ENCODE data around the gene PDLIM5.
A peak's percentile ranks its signal among the peaks of the same experiment; 100 is the strongest.

The PDLIM5 gene

GRCh38 chr4:94537921-94538628 lies 86.3 kb downstream of the PDLIM5 start:
- Histone ChIP-seq H3K4ac (ENCODE audit: low read depth in 1 of 2, low read length in 2 of 2) (no peak overlapping the region), H4K91ac (ENCODE audit: low read length) (no peak overlapping the region), H2BK5ac (ENCODE audit: low read depth, low read length, poor library complexity, severe bottlenecking) (no peak overlapping the region), H4K8ac (ENCODE audit: low read length) (no peak overlapping the region), H3K27ac (ENCODE audit: low read length, poor library complexity, severe bottlenecking) (no peak overlapping the region), H3K4me2 (ENCODE audit: low read length, poor library complexity, severe bottlenecking) (no peak overlapping the region), H3K36me3 (ENCODE audit: control insufficient read depth in 1 of 2, insufficient read depth in 2 of 2, low read depth in 1 of 2, low read length in 2 of 2) (peaks cover 0 to 4% of the 10 kb centered on the region in 2 experiments), H3K4me1 (ENCODE audit: control insufficient read depth, insufficient read depth, low read depth, low read length) (peaks cover 2% of the 10 kb centered on the region), H2BK120ac (ENCODE audit: low read depth, low read length) (no peak overlapping the region), H3K18ac (ENCODE audit: low read depth in 1 of 2, low read length in 2 of 2) (no peak overlapping the region), H3K4me3 (ENCODE audit: insufficient read depth in 1 of 2, low read depth in 1 of 2, low read length in 2 of 2) (no peak overlapping the region), H3K79me1 (replicated peaks; ENCODE audit: low read length, poor library complexity, severe bottlenecking) (peaks cover 20% of the 10 kb centered on the region), H2BK12ac (ENCODE audit: low read length in 2 of 2) (no peak overlapping the region), H3K9me3 (ENCODE audit: control insufficient read depth, low read length) (no peaks in the 10 kb centered on the region), H3K9ac (ENCODE audit: low read length) (no peak overlapping the region), H3K27me3 (ENCODE audit: control insufficient read depth in 1 of 2, insufficient read depth in 1 of 2, low read length in 2 of 2) (no peaks in the 10 kb centered on the region), H2AFZ (ENCODE audit: low read depth, low read length) (no peak overlapping the region), H3K14ac (ENCODE audit: low read length in 2 of 2) (no peak overlapping the region), H3K23ac (ENCODE audit: low read length in 2 of 2) (no peak overlapping the region), H2BK15ac (ENCODE audit: low read depth, poor library complexity, severe bottlenecking) (no peak overlapping the region), H2AK5ac (ENCODE audit: low read length, severe bottlenecking) (no peak overlapping the region)
- DNase-seq: no peak
- no CpG with 5 or more reads among the region's 3 CpGs for WGBS

GRCh38 chr4:94540476-94540875 lies 88.7 kb downstream of the PDLIM5 start:
- no peaks in the 10 kb centered on the region for H3K9me3 ChIP-seq (ENCODE audit: control insufficient read depth, low read length)
- H3K4me2 ChIP-seq (ENCODE audit: low read length, poor library complexity, severe bottlenecking): no peak overlapping the region
- H3K27me3 ChIP-seq (ENCODE audit: control insufficient read depth in 1 of 2, insufficient read depth in 1 of 2, low read length in 2 of 2): no peaks in the 10 kb centered on the region
- no peak overlapping the region for H2BK12ac ChIP-seq (ENCODE audit: low read length in 2 of 2)
- H4K91ac ChIP-seq (ENCODE audit: low read length): no peak overlapping the region
- H2BK15ac ChIP-seq (ENCODE audit: low read depth, poor library complexity, severe bottlenecking): no peak overlapping the region
- H3K9ac ChIP-seq (ENCODE audit: low read length): no peak overlapping the region
- no peak overlapping the region for H2BK5ac ChIP-seq (ENCODE audit: low read depth, low read length, poor library complexity, severe bottlenecking)
- H3K4me1 ChIP-seq (ENCODE audit: control insufficient read depth, insufficient read depth, low read depth, low read length): peaks cover 2% of the 10 kb centered on the region
- H4K8ac ChIP-seq (ENCODE audit: low read length): no peak overlapping the region
- H3K4me3 ChIP-seq (ENCODE audit: insufficient read depth in 1 of 2, low read depth in 1 of 2, low read length in 2 of 2): no peak overlapping the region
- peaks cover 0 to 4% of the 10 kb centered on the region in 2 experiments for H3K36me3 ChIP-seq (ENCODE audit: control insufficient read depth in 1 of 2, insufficient read depth in 2 of 2, low read depth in 1 of 2, low read length in 2 of 2)
- peaks cover 16% of the 10 kb centered on the region for H3K79me1 ChIP-seq (replicated peaks; ENCODE audit: low read length, poor library complexity, severe bottlenecking)
- WGBS: 98% methylated on average over 1 of the region's 1 CpG
- no peak overlapping the region for H2AFZ ChIP-seq (ENCODE audit: low read depth, low read length)
- H3K27ac ChIP-seq (ENCODE audit: low read length, poor library complexity, severe bottlenecking): no peak overlapping the region
- no peak overlapping the region for H3K18ac ChIP-seq (ENCODE audit: low read depth in 1 of 2, low read length in 2 of 2)
- no peak overlapping the region for H2BK120ac ChIP-seq (ENCODE audit: low read depth, low read length)
- H3K23ac ChIP-seq (ENCODE audit: low read length in 2 of 2): no peak overlapping the region
- H3K4ac ChIP-seq (ENCODE audit: low read depth in 1 of 2, low read length in 2 of 2): no peak overlapping the region
- H2AK5ac ChIP-seq (ENCODE audit: low read length, severe bottlenecking): no peak overlapping the region
- no peak overlapping the region for H3K14ac ChIP-seq (ENCODE audit: low read length in 2 of 2)
- DNase-seq: no peak

GRCh38 chr4:94544811-94545210 lies 93.1 kb downstream of the PDLIM5 start:
- H3K36me3 ChIP-seq (ENCODE audit: control insufficient read depth in 1 of 2, insufficient read depth in 2 of 2, low read depth in 1 of 2, low read length in 2 of 2): peaks cover 0 to 4% of the 10 kb centered on the region in 2 experiments

GRCh38 chr4:94545296-94545695 lies 93.6 kb downstream of the PDLIM5 start:
- no CpG with 5 or more reads among the region's 2 CpGs for WGBS

More at GRCh38 chr4:94544811-94545210, 93.1 kb downstream of the PDLIM5 start:
- Histone ChIP-seq H3K9ac (ENCODE audit: low read length) (peak overlapping the region; percentile 59), H4K8ac (ENCODE audit: low read length) (no peak overlapping the region), H3K14ac (ENCODE audit: low read length in 2 of 2) (peak overlapping the region in 1 of 2 experiments; percentile 22), H3K23ac (ENCODE audit: low read length in 2 of 2) (no peak overlapping the region), H4K91ac (ENCODE audit: low read length) (no peak overlapping the region), H3K27ac (ENCODE audit: low read length, poor library complexity, severe bottlenecking) (peak overlapping the region; percentile 17), H2BK15ac (ENCODE audit: low read depth, poor library complexity, severe bottlenecking) (no peak overlapping the region), H3K4ac (ENCODE audit: low read depth in 1 of 2, low read length in 2 of 2) (no peak overlapping the region), H3K18ac (ENCODE audit: low read depth in 1 of 2, low read length in 2 of 2) (peak overlapping the region; percentile 62 to 64), H3K79me1 (replicated peaks; ENCODE audit: low read length, poor library complexity, severe bottlenecking) (peaks cover 19% of the 10 kb centered on the region), H3K27me3 (ENCODE audit: control insufficient read depth in 1 of 2, insufficient read depth in 1 of 2, low read length in 2 of 2) (no peaks in the 10 kb centered on the region), H2AFZ (ENCODE audit: low read depth, low read length) (no peak overlapping the region), H2BK120ac (ENCODE audit: low read depth, low read length) (no peak overlapping the region), H3K4me3 (ENCODE audit: insufficient read depth in 1 of 2, low read depth in 1 of 2, low read length in 2 of 2) (no peak overlapping the region), H3K4me2 (ENCODE audit: low read length, poor library complexity, severe bottlenecking) (no peak overlapping the region), H3K4me1 (ENCODE audit: control insufficient read depth, insufficient read depth, low read depth, low read length) (no peaks in the 10 kb centered on the region), H2BK5ac (ENCODE audit: low read depth, low read length, poor library complexity, severe bottlenecking) (no peak overlapping the region), H3K9me3 (ENCODE audit: control insufficient read depth, low read length) (no peaks in the 10 kb centered on the region), H2BK12ac (ENCODE audit: low read length in 2 of 2) (no peak overlapping the region), H2AK5ac (ENCODE audit: low read length, severe bottlenecking) (no peak overlapping the region)
- peak; percentile 36 for DNase-seq
- 68% methylated on average over 1 of the region's 2 CpGs for WGBS

More at GRCh38 chr4:94545296-94545695, 93.6 kb downstream of the PDLIM5 start:
- Histone ChIP-seq H3K23ac (ENCODE audit: low read length in 2 of 2) (no peak overlapping the region), H2BK12ac (ENCODE audit: low read length in 2 of 2) (no peak overlapping the region), H3K4me3 (ENCODE audit: insufficient read depth in 1 of 2, low read depth in 1 of 2, low read length in 2 of 2) (no peak overlapping the region), H4K8ac (ENCODE audit: low read length) (no peak overlapping the region), H3K18ac (ENCODE audit: low read depth in 1 of 2, low read length in 2 of 2) (no peak overlapping the region), H3K4me1 (ENCODE audit: control insufficient read depth, insufficient read depth, low read depth, low read length) (no peaks in the 10 kb centered on the region), H2BK5ac (ENCODE audit: low read depth, low read length, poor library complexity, severe bottlenecking) (no peak overlapping the region), H2AFZ (ENCODE audit: low read depth, low read length) (no peak overlapping the region), H3K27me3 (ENCODE audit: control insufficient read depth in 1 of 2, insufficient read depth in 1 of 2, low read length in 2 of 2) (no peaks in the 10 kb centered on the region), H2BK15ac (ENCODE audit: low read depth, poor library complexity, severe bottlenecking) (no peak overlapping the region), H2AK5ac (ENCODE audit: low read length, severe bottlenecking) (no peak overlapping the region), H3K9ac (ENCODE audit: low read length) (peak overlapping the region; percentile 59), H3K79me1 (replicated peaks; ENCODE audit: low read length, poor library complexity, severe bottlenecking) (peaks cover 19% of the 10 kb centered on the region), H4K91ac (ENCODE audit: low read length) (no peak overlapping the region), H3K9me3 (ENCODE audit: control insufficient read depth, low read length) (no peaks in the 10 kb centered on the region), H3K14ac (ENCODE audit: low read length in 2 of 2) (no peak overlapping the region), H3K36me3 (ENCODE audit: control insufficient read depth in 1 of 2, insufficient read depth in 2 of 2, low read depth in 1 of 2, low read length in 2 of 2) (peaks cover 0 to 4% of the 10 kb centered on the region in 2 experiments), H3K4me2 (ENCODE audit: low read length, poor library complexity, severe bottlenecking) (no peak overlapping the region), H2BK120ac (ENCODE audit: low read depth, low read length) (no peak overlapping the region), H3K27ac (ENCODE audit: low read length, poor library complexity, severe bottlenecking) (peak overlapping the region; percentile 34), H3K4ac (ENCODE audit: low read depth in 1 of 2, low read length in 2 of 2) (no peak overlapping the region)
- DNase-seq: peak; percentile 41

Data from mesenchymal stem cell (in vitro differentiated cells and primary cell).